DMS 273 (cell line): ENCODE data around the gene SLC7A6.
A peak's percentile ranks its signal among the peaks of the same experiment; 100 is the strongest.
"Not testable (repeated sequence)": the region's sequence is repeated elsewhere in the genome, so short reads cannot be mapped to it uniquely, and the experiment has no call there.

Experiments used
- DNase-seq: peaks from one replicate; lab custom pipeline; 2025; ENCODE audit not compliant: unreplicated experiment; lab: John Stamatoyannopoulos, UW

The SLC7A6 gene

GRCh38 chr16:68281368-68282063 is 17.2 kb downstream of the SLC7A6 start:
- DNase-seq: no peak

DNA sequence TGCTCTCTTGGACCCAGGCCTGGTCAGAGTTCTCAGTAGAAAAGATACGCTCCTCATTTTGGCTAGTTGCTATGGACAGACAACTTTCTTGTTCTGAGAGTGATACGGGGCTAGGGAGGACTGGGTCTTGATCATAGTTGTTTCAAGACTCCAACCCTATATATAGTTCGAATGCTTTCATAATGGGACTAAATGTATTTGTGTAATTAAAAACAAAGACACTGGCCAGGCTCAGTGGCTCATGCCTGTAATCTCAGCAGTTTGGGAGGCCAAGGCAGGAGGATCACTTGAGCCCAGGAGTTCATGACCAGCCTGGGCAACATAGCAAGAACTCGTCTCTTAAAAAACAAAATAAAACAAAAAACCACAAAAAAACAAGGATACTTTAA is 17.7 kb downstream of the SLC7A6 start:
- no peak for DNase-seq

DNA sequence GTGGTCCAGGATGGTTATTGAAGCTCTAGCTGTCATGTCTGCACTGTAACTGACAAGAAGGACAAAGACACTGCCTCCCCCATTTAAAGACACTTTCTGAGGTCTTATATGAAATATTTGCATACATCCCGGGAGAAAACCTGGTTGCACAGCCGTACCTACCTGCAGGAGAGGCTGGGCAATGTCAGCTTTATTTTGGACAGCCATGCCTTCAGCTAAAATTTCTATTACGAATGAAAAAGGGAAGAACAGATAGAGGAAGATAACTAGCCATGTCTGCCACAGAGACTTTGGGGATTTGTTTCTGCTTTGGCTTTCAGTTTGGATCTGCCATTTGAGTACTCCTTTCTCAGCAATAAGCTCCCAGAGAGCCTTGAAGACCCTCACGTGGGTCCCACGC is 19.0 kb downstream of the SLC7A6 start:
- no peak for DNase-seq

- DNase-seq: no peak
Measured at GRCh38 chr16:68283801-68284598, 19.7 kb downstream of the SLC7A6 start.

GRCh38 chr16:68284847-68285246 is 20.5 kb downstream of the SLC7A6 start:
- no peak for DNase-seq

DNA sequence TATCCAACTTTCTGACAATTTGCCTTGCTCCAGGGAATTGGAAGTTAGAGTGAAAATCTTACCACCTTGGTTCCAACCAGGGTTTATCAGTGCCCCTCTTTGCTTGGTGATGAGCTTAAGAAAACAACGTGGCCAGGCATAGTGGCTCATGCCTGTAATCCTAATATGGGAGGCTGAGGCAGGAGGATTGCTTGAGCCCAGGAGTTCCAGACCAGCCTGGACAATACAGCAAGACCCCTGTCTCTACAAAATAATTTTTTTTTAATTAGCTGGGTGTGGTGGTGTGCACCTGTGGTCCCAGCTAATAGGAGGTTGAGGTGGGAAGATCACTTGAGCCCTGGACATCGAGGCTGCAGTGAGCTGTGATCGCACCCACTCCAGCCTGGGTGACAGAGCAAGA is 21.4 kb downstream of the SLC7A6 start:
- DNase-seq: no peak

DNA sequence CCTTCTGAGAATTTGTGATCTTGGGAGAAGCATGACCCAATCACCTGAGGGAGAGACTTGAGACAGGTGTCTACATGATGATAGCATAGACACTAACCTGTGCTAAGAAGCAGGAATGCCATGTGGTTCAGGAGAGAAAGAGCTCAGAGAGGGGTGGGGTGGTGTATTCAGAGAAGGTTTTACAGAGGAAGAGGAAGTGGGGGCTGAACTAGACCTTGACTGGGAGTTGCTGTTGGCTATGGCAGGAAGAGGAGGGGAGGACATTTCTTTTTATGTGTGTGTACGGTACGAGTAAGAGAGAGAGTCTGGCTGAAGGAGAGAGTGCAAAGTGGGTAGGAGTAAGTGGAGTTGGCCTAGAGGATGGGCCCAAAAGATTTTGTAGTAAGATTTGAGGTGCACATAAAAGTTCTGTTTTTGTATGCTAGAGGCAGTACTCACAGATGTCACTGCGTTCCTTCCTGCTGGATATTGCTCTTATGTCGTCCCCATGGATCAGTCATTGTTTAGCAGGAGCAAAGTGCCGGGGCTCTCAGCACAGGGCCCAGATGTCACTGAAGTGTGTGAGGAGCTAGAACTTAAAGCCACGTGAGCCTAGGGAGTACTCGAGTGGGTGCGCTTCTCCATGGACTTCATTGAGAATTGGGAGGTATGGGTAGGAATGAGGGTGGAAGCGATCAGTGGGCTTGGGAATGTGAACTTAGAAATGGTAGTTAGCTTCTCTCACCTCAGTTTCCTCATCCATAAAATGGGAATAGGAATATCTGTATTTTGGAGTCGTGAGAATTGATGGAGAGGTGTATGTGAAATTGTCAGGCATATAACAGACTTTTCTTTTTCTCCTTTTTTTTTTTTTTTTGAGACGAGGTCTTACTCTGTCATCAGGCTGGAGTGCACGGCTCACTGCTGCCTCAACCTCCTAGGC is 22.1 kb downstream of the SLC7A6 start:
- no peak for DNase-seq

DNA sequence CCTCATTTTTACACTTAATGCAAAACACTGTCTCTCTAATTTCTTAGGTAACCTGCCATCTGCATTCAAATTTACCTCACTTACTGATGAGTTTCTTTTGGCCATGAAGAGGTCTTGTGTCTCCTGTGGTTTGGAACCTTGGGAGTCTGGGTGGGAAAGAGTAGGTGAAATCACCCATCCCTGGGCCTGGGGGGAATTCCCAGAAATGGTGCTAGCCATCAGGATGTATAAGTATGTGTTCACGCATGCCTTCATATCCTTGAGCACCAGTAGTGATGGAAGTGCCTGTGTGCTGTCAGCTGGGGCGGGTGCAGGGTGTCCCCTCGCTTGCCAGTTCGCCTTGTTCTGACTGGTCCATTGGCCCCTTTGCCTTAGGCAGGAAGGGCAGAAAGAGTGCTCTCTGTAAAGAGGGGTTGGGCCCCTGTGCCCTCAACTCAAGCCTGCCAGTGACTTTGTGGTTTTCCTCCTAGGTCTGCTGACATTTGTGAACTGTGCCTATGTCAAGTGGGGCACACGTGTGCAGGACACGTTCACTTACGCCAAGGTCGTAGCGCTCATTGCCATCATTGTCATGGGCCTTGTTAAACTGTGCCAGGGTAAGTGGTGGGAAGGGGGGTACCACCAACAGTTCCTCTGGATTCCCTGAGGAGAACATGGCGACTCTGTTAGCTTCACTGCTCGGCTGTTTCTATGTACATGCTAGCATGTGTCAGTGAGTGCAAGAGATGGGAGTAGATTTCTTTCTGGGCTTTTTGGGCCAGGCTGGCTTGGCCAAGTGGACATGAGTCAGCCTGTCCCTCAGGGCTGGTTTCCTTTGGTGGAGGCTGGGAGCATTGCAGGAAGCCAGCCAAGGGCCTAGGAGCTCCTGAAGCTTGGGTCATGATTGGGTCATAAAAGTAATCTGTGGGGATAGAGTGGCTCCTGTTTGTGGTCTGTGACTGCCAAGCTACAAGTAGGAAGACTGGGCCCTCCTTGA is 23.2 kb downstream of the SLC7A6 start:
- DNase-seq: no peak

GRCh38 chr16:68288252-68288650 is 23.9 kb downstream of the SLC7A6 start:
- DNase-seq: no peak

- not testable (repeated sequence) for DNase-seq
Measured at GRCh38 chr16:68288796-68289195, 24.5 kb downstream of the SLC7A6 start.

- no peak for DNase-seq
Measured at GRCh38 chr16:68289202-68289601, 24.9 kb downstream of the SLC7A6 start.

DNA sequence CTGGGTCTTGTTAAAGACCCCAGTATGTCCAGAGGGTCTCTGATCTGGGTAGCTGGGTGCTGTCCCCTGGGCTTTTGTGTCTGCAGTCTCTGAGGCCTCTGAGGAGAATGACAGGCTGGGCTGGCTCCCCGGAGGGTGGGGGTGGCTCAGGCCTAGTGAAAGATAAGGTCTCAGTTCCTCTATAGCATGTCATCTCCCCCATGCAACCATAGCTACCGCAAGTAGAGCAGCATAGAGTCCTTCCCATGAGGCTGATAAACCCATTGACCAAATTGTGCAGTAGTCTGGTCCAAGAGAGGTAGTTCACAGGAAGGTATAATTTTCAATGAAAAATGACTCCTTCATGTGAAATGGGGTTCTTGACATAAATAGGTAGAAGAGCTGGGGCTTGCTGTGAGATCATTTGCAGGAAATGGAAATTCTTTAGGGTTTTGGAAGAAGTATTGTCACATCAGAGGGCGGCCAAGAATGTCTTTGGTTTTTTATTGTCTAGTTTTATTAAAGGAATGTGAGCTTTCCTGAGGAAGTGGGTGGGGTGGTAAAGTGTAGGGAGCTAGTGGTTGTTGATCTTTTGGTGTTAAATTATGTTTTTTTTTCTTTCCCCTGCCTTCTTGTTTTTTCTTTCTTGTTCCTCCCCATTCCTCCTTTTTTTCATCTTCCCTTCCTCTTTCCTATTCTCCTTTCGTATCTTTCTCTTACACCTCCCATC is 25.4 kb downstream of the SLC7A6 start:
- DNase-seq: no peak

- DNase-seq: no peak
Measured at GRCh38 chr16:68290450-68290849, 26.1 kb downstream of the SLC7A6 start.

- DNase-seq: no peak
Measured at GRCh38 chr16:68291227-68291626, 26.9 kb downstream of the SLC7A6 start.

GRCh38 chr16:68292425-68292824 is 28.1 kb downstream of the SLC7A6 start:
- no peak for DNase-seq

DNA sequence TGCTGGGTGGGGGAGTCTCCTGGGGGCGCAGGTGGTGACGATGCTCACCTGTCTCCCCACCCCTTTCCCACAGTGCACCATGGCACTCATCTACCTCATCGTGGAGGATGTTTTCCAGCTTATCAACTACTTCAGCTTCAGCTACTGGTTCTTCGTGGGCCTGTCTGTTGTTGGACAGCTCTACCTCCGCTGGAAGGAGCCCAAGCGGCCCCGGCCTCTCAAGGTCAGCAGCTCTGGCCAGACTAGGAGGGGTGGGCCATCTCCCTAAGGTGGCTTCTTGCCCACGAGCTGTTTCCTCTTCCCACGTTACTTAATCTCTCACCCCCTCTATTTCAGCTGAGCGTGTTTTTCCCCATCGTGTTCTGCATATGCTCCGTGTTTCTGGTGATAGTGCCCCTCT is 32.0 kb downstream of the SLC7A6 start:
- no peak for DNase-seq

DNA sequence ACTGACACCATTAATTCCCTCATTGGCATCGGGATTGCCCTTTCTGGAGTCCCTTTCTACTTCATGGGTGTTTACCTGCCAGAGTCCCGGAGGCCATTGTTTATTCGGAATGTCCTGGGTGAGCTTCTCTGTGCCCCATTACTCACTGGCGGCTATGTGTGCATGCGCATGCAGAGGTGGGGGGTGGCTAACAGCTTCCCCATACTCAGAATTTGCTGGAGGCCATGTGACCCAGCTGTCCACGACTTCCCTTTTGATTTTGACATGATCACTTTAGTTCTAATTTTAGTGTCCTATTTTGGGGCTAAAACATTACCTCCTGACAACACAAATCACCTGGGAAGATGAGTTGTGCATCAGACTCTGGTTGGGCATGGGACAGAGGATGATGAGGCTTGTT is 32.4 kb downstream of the SLC7A6 start:
- no peak for DNase-seq

DNA sequence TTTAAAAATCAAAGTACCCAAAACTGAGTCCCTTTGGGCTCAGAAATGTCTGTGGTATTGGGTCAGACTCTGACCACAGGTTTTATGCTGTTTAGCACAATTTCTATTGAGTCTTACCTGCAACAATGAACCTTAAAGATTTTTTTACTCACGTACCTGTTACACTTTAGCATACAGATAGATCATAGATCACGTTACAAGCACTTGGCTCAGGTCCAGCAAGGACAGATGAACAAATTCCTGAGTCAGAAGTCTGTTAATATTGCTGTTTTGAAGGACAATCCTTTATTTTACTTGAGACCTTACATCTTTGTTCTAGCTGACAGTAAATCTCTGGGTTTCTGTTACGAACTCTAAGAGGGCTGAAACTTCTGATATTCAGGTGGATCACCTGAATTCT is 33.6 kb downstream of the SLC7A6 start:
- peak; percentile 52 for DNase-seq

DNA sequence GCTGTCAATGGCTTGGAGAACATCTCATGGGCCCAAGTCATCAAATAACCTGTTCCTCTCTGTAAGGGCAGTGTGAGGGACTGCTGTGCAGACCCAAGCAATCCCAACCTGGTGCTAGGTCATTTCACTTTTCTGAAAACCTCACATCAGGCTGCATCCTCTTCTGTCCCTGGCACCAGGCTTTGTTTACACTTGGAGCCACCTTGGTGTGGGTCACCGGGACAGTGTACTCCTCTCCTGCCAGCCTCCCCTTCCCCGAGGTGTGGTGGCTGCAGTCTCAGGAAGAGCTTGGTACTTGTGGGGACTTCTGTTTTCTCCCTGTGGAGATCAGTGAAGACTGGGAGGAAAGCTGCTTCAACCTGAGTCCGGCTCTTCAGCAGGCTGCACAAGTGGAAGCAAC is 34.0 kb downstream of the SLC7A6 start:
- DNase-seq: no peak
